IPS-18c (cell line): ENCODE measurements around the gene DIPK1B.

Experiments used
- H3K4me3 ChIP-seq: 2 replicates; pipeline ENCODE4 v1.7.0; 2013; ENCODE audit warnings: low read depth, mild to moderate bottlenecking, low read length, moderate library complexity; ENCODE audit not compliant: insufficient read depth
- H3K9me3 ChIP-seq: one replicate; pipeline ENCODE4 v1.6.1; 2013; ENCODE audit warnings: mild to moderate bottlenecking, low read length, moderate library complexity; ENCODE audit not compliant: control insufficient read depth, insufficient read depth

Gene DIPK1B

GRCh38 chr9:136671646-136672430 lies 40.5 kb upstream of the DIPK1B start:
- Histone ChIP-seq H3K9me3 (no peaks in the 10 kb centered on the region), H3K4me3 (no peak overlapping the region)

GRCh38 chr9:136672431-136673087 lies 39.8 kb upstream of the DIPK1B start:
- Histone ChIP-seq H3K4me3 (no peak overlapping the region), H3K9me3 (no peaks in the 10 kb centered on the region)

GRCh38 chr9:136673088-136673974 lies 39.0 kb upstream of the DIPK1B start:
- no peak overlapping the region for H3K4me3 ChIP-seq

GRCh38 chr9:136673975-136674785 lies 38.2 kb upstream of the DIPK1B start:
- Histone ChIP-seq H3K9me3 (no peaks in the 10 kb centered on the region), H3K4me3 (no peak overlapping the region)

More at GRCh38 chr9:136673088-136673974, 39.0 kb upstream of the DIPK1B start:
- no peaks in the 10 kb centered on the region for H3K9me3 ChIP-seq

- Histone ChIP-seq H3K4me3 (no peak overlapping the region), H3K9me3 (no peaks in the 10 kb centered on the region)
Observed at GRCh38 chr9:136674786-136675349, 37.5 kb upstream of the DIPK1B start.

- Histone ChIP-seq H3K9me3 (no peaks in the 10 kb centered on the region), H3K4me3 (no peak overlapping the region)
Observed at GRCh38 chr9:136675477-136676296, 36.7 kb upstream of the DIPK1B start.

GRCh38 chr9:136676297-136676794 lies 36.0 kb upstream of the DIPK1B start:
- Histone ChIP-seq H3K9me3 (no peaks in the 10 kb centered on the region), H3K4me3 (no peak overlapping the region)

GRCh38 chr9:136676920-136677686 lies 35.3 kb upstream of the DIPK1B start:
- H3K9me3 ChIP-seq = no peaks in the 10 kb centered on the region
- no peak overlapping the region for H3K4me3 ChIP-seq

- no peaks in the 10 kb centered on the region for H3K9me3 ChIP-seq
Observed at GRCh38 chr9:136678034-136678433, 34.3 kb upstream of the DIPK1B start.

GRCh38 chr9:136678624-136679023 lies 33.7 kb upstream of the DIPK1B start:
- no peaks in the 10 kb centered on the region for H3K9me3 ChIP-seq
- no peak overlapping the region for H3K4me3 ChIP-seq

More at GRCh38 chr9:136678034-136678433, 34.3 kb upstream of the DIPK1B start:
- no peak overlapping the region for H3K4me3 ChIP-seq

GRCh38 chr9:136679431-136679941 lies 32.9 kb upstream of the DIPK1B start:
- Histone ChIP-seq H3K4me3 (no peak overlapping the region), H3K9me3 (no peaks in the 10 kb centered on the region)

GRCh38 chr9:136681029-136681428 lies 31.3 kb upstream of the DIPK1B start:
- Histone ChIP-seq H3K4me3 (no peak overlapping the region), H3K9me3 (no peaks in the 10 kb centered on the region)

GRCh38 chr9:136681945-136682699 lies 30.2 kb upstream of the DIPK1B start:
- Histone ChIP-seq H3K9me3 (no peaks in the 10 kb centered on the region), H3K4me3 (no peak overlapping the region)

GRCh38 chr9:136682710-136683109 lies 29.7 kb upstream of the DIPK1B start:
- H3K4me3 ChIP-seq = no peak overlapping the region
- H3K9me3 ChIP-seq = no peaks in the 10 kb centered on the region
